WTC11 (cell line): ENCODE results near the gene MIB2. TPM values are rescaled to one million over a fixed set of nuclear protein-coding genes. Genes with fewer than 3 reads are reported as not detected.
A peak's percentile ranks its signal among the peaks of the same experiment; 100 is the strongest.

Source experiments
- ATAC-seq: fragments of 200-7000 bp; cut with Tn5 transposase; 2 replicates; pipeline ENCODE4 v1.10.0; 2021; ENCODE audit warnings: mild to moderate bottlenecking, moderate library complexity
- CTCF ChIA-PET: fragments of 300-600 bp; sonication (Branson Sonifier 250); formaldehyde crosslinking; loops from one replicate; lab custom pipeline; 2021; ENCODE audit warnings: antibody characterized with exemption; lab: Charles Lee
- POLR2A ChIA-PET: fragments of 350-600 bp; sonication (Branson Sonifier 250); formaldehyde crosslinking; loops from one replicate; lab custom pipeline; 2021; ENCODE audit warnings: antibody characterized with exemption; lab: Charles Lee
- DNase-seq: peaks from one replicate; pipeline ENCODE4 v3.0.0; 2021; ENCODE audit warnings: low spot score
- H3K27ac Mint-ChIP-seq: 2 replicates; pipeline ENCODE4 v1.8.0; 2021; ENCODE audit warnings: mixed read lengths
- H3K27me3 Mint-ChIP-seq: 2 replicates; pipeline ENCODE4 v1.8.0; 2021; ENCODE audit warnings: low read depth, mild to moderate bottlenecking, moderate library complexity, mixed read lengths
- H3K36me3 Mint-ChIP-seq: 2 replicates; pipeline ENCODE4 v1.8.0; 2021; ENCODE audit warnings: mixed read lengths
- H3K4me1 Mint-ChIP-seq: 2 replicates; pipeline ENCODE4 v1.8.0; 2022; ENCODE audit warnings: mixed read lengths
- H3K4me3 Mint-ChIP-seq: 2 replicates; pipeline ENCODE4 v1.8.0; 2021; ENCODE audit warnings: mild to moderate bottlenecking, moderate library complexity, mixed read lengths
- H3K9me3 Mint-ChIP-seq: 2 replicates; pipeline ENCODE4 v1.8.0; 2021; ENCODE audit warnings: mixed read lengths
- ARID4B ChIP-seq: sonication (generic); formaldehyde crosslinking; IDR thresholded peaks from 2 replicates; pipeline ENCODE4 v1.8.0; 2023; ENCODE audit warnings: missing genetic modification reagents, mild to moderate bottlenecking, borderline replicate concordance
- CTCF ChIP-seq: fragments of 200-600 bp; IDR thresholded peaks from 2 replicates; pipeline ENCODE4 v1.8.0; 2022; ENCODE audit warnings: antibody characterized with exemption
- ELF4 ChIP-seq: sonication (generic); formaldehyde crosslinking; IDR thresholded peaks from 2 replicates; pipeline ENCODE4 v1.8.1; 2022; ENCODE audit warnings: low read depth, mild to moderate bottlenecking, moderate library complexity, missing genetic modification reagents
- ETV6 ChIP-seq: sonication (generic); formaldehyde crosslinking; IDR thresholded peaks from 2 replicates; pipeline ENCODE4 v1.8.1; 2022; ENCODE audit warnings: mild to moderate bottlenecking, missing genetic modification reagents
- FOXJ3 ChIP-seq: sonication (generic); formaldehyde crosslinking; IDR thresholded peaks from 2 replicates; pipeline ENCODE4 v1.9.0; 2021; ENCODE audit warnings: missing genetic modification reagents, mild to moderate bottlenecking, borderline replicate concordance
- GABPB1 ChIP-seq: sonication (generic); formaldehyde crosslinking; IDR thresholded peaks from 2 replicates; pipeline ENCODE4 v1.8.1; 2023; ENCODE audit warnings: mild to moderate bottlenecking, missing genetic modification reagents
- KAT7 ChIP-seq: sonication (generic); formaldehyde crosslinking; IDR thresholded peaks from 2 replicates; pipeline ENCODE4 v1.8.1; 2023; ENCODE audit warnings: missing genetic modification reagents, mild to moderate bottlenecking, borderline replicate concordance
- MXD4 ChIP-seq: fragments of 250-450 bp; sonication (Bioruptor Pico); IDR thresholded peaks from 2 replicates; pipeline ENCODE4 v1.8.0; 2021; ENCODE audit warnings: mild to moderate bottlenecking, moderate library complexity, borderline replicate concordance
- MYBL2 ChIP-seq: sonication (generic); formaldehyde crosslinking; IDR thresholded peaks from 2 replicates; pipeline ENCODE4 v1.8.1; 2023; ENCODE audit warnings: mild to moderate bottlenecking, moderate library complexity, missing genetic modification reagents
- NFYB ChIP-seq: sonication (generic); formaldehyde crosslinking; conservative IDR thresholded peaks from 2 replicates; pipeline ENCODE4 v1.8.0; 2022; ENCODE audit warnings: low read depth, missing genetic modification reagents
- NR3C1 ChIP-seq: sonication (generic); formaldehyde crosslinking; conservative IDR thresholded peaks from 2 replicates; pipeline ENCODE4 v1.8.1; 2023; ENCODE audit warnings: low read depth, mild to moderate bottlenecking, missing genetic modification reagents
- ZNF121 ChIP-seq: sonication (generic); formaldehyde crosslinking; IDR thresholded peaks from 2 replicates; pipeline ENCODE4 v1.8.0; 2023; ENCODE audit warnings: missing genetic modification reagents
- ZNF232 ChIP-seq: sonication (generic); formaldehyde crosslinking; IDR thresholded peaks from 2 replicates; pipeline ENCODE4 v1.8.0; 2022; ENCODE audit warnings: mild to moderate bottlenecking, missing genetic modification reagents
- ZNF532 ChIP-seq: fragments of 250-450 bp; sonication (Bioruptor Pico); IDR thresholded peaks from 2 replicates; pipeline ENCODE4 v1.9.0; 2021; ENCODE audit warnings: mild to moderate bottlenecking, borderline replicate concordance
- total RNA-seq: library from RNA; stranded (reverse); gene quantifications from 3 replicates; pipeline ENCODE4 v1.2.3, GENCODE V29; 2021
- TF ChIP-seq, protein P1 (sequence below): sonication (generic); formaldehyde crosslinking; IDR thresholded peaks from 2 replicates; pipeline ENCODE4 v1.8.1; 2022; ENCODE audit warnings: low read depth, mild to moderate bottlenecking, moderate library complexity, missing genetic modification reagents, borderline replicate concordance

MIB2 gene
- total RNA-seq, 1 experiment from 2014 or later, result 90.6 TPM

GRCh38 chr1:1664941-1665814 is 49.9 kb downstream of the MIB2 start:
- ChIA-PET POLR2A (no interaction called here), CTCF (interaction anchor here (0.9 to 2.2 kb wide), 9 partner anchors 12 to 201 kb away, joined by 3 to 48 read pairs (median 5); partner anchors contain the start of genes CDK11A and MIB2)
- H3K4me3 Mint-ChIP-seq, result no peak overlapping the region
- peaks cover 15% of the 10 kb centered on the region for H3K36me3 Mint-ChIP-seq
- DNase-seq (no peak), ATAC-seq (no peak)
- H3K4me1 Mint-ChIP-seq, result no peaks in the 10 kb centered on the region
- no peak for TF ChIP-seq NR3C1 (CRISPR knock-in tag)
- TF ChIP-seq MYBL2 (CRISPR knock-in tag), result no peak
- TF ChIP-seq, protein P1, sequence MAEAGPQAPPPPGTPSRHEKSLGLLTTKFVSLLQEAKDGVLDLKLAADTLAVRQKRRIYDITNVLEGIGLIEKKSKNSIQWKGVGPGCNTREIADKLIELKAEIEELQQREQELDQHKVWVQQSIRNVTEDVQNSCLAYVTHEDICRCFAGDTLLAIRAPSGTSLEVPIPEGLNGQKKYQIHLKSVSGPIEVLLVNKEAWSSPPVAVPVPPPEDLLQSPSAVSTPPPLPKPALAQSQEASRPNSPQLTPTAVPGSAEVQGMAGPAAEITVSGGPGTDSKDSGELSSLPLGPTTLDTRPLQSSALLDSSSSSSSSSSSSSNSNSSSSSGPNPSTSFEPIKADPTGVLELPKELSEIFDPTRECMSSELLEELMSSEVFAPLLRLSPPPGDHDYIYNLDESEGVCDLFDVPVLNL (CRISPR knock-in tag), result no peak
- no peak for TF ChIP-seq KAT7 (CRISPR knock-in tag)
- TF ChIP-seq ETV6 (CRISPR knock-in tag), result no peak
- TF ChIP-seq ARID4B (CRISPR knock-in tag), result no peak
- no peak for TF ChIP-seq ZNF232 (CRISPR knock-in tag)
- TF ChIP-seq ZNF121 (CRISPR knock-in tag), result no peak
- no peak for TF ChIP-seq ELF4 (CRISPR knock-in tag)
- TF ChIP-seq FOXJ3 (CRISPR knock-in tag), result no peak
- no peak for TF ChIP-seq GABPB1 (CRISPR knock-in tag)
- no peak for TF ChIP-seq NFYB (CRISPR knock-in tag)
- no peak overlapping the region for H3K27ac Mint-ChIP-seq
- H3K27me3 Mint-ChIP-seq, result no peaks in the 10 kb centered on the region
- no peaks in the 10 kb centered on the region for H3K9me3 Mint-ChIP-seq

DNA sequence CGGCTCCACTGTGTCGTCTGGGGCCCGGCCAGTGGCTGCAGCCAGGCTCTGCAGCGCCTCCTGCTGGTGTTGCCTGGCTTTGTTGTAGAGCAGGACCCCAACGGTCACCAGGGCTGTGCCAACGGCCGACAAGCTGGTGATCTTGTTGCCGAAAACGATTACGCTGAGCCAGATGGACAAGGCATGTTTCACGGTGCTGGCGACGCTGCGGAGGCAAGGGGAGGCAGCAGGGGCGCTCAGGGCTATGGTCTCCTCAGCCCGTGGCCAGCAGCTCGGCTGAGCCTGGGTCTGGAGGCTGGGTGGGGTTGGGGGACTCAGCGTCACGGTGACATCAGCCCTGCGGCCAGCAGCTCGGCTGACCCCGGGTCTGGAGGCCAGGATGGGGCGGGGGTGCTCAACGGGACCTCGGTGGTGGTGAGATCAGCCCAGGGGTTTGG is 50.5 kb downstream of the MIB2 start:
- H3K27me3 Mint-ChIP-seq, result no peaks in the 10 kb centered on the region
- TF ChIP-seq CTCF (peak; percentile 48; the same call in 1 of the 2 replicates), ZNF532 (no peak), MXD4 (CRISPR knock-in tag) (no peak)
- H3K4me1 Mint-ChIP-seq, result no peaks in the 10 kb centered on the region
- no peak overlapping the region for H3K4me3 Mint-ChIP-seq
- H3K36me3 Mint-ChIP-seq, result peaks cover 19% of the 10 kb centered on the region
- no peaks in the 10 kb centered on the region for H3K9me3 Mint-ChIP-seq
- ChIA-PET POLR2A (no interaction called here), CTCF (interaction anchor here (0.6 to 2.2 kb wide), 15 partner anchors 12 to 255 kb away, joined by 3 to 48 read pairs (median 3); partner anchors contain the start of genes CDK11A and MIB2)
- ATAC-seq (peak; percentile 80), DNase-seq (peak; percentile 72)
- no peak overlapping the region for H3K27ac Mint-ChIP-seq
